Activated CD8-positive, alpha-beta memory T cell treated with anti-CD3 and anti-CD28 coated beads for 1 hour (primary cell): ENCODE measurements around the gene SYTL2.
"Not testable (repeated sequence)": the region's sequence is repeated elsewhere in the genome, so short reads cannot be mapped to it uniquely, and the experiment has no call there.

Experiments
- DNase-seq, 2 donors: peaks; one replicate each; pipeline ENCODE4 v3.0.0-alpha.2; 2020; ENCODE audit warnings: low read depth in 1 of 2; ENCODE audit errors: extremely low read depth in 1 of 2

The SYTL2 gene

GRCh38 chr11:85795712-85796487 is 15.0 kb downstream of the SYTL2 start:
- no peak for DNase-seq

- no peak for DNase-seq
Observed at GRCh38 chr11:85791409-85791990, 19.4 kb downstream of the SYTL2 start.

GRCh38 chr11:85787809-85788760 is 22.9 kb downstream of the SYTL2 start:
- DNase-seq = no peak

- DNase-seq = no peak
Observed at GRCh38 chr11:85787168-85787567, 23.8 kb downstream of the SYTL2 start.

- DNase-seq = no peak
Observed at GRCh38 chr11:85784480-85785265, 26.3 kb downstream of the SYTL2 start.

- no peak for DNase-seq
Observed at GRCh38 chr11:85783758-85784157, 27.2 kb downstream of the SYTL2 start.

- not testable (repeated sequence) for DNase-seq
Observed at GRCh38 chr11:85780780-85781517, 30.0 kb downstream of the SYTL2 start.

GRCh38 chr11:85779956-85780640 is 30.8 kb downstream of the SYTL2 start:
- DNase-seq = no peak

- not testable (repeated sequence) for DNase-seq
Observed at GRCh38 chr11:85777603-85777972, 33.4 kb downstream of the SYTL2 start.

GRCh38 chr11:85776951-85777602 is 33.9 kb downstream of the SYTL2 start:
- DNase-seq = no peak

GRCh38 chr11:85774256-85775101 is 36.5 kb downstream of the SYTL2 start:
- DNase-seq = no peak

GRCh38 chr11:85772695-85773094 is 38.2 kb downstream of the SYTL2 start:
- no peak for DNase-seq

GRCh38 chr11:85771568-85771967 is 39.4 kb downstream of the SYTL2 start:
- DNase-seq = no peak

- DNase-seq = no peak
Observed at GRCh38 chr11:85769771-85770170, 41.2 kb downstream of the SYTL2 start.

GRCh38 chr11:85768473-85769146 is 42.3 kb downstream of the SYTL2 start:
- DNase-seq = no peak

GRCh38 chr11:85767246-85767945 is 43.5 kb downstream of the SYTL2 start:
- no peak for DNase-seq

GRCh38 chr11:85766721-85767161 is 44.2 kb downstream of the SYTL2 start:
- no peak for DNase-seq
